GM19397 (cell line): ENCODE measurements around the gene CPO.
"Not testable (repeated sequence)": the region's sequence is repeated elsewhere in the genome, so short reads cannot be mapped to it uniquely, and the experiment has no call there.

ENCODE experiments used
- ATAC-seq: cut with Tn5 transposase; IDR thresholded peaks from one replicate; pipeline ENCODE4 v1.9.1; 2021; ENCODE audit warnings: mild to moderate bottlenecking, moderate library complexity; ENCODE audit not compliant: unreplicated experiment

The CPO gene, protein sequence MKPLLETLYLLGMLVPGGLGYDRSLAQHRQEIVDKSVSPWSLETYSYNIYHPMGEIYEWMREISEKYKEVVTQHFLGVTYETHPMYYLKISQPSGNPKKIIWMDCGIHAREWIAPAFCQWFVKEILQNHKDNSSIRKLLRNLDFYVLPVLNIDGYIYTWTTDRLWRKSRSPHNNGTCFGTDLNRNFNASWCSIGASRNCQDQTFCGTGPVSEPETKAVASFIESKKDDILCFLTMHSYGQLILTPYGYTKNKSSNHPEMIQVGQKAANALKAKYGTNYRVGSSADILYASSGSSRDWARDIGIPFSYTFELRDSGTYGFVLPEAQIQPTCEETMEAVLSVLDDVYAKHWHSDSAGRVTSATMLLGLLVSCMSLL

GRCh38 chr2:206939340-206939739 lies at the start of gene CPO:
Gene CPO, plus strand, starts transcription at chr2:206939518. Its CDS starts 82 bp downstream, at chr2:206939600.
- ATAC-seq, result no peak

- no peak for ATAC-seq
Measured at GRCh38 chr2:206890179-206890578, 49.1 kb upstream of the CPO start.

- ATAC-seq, result no peak
Measured at GRCh38 chr2:206890926-206891325, 48.4 kb upstream of the CPO start.

GRCh38 chr2:206915121-206915520 lies 24.2 kb upstream of the CPO start:
- ATAC-seq, result no peak

- no peak for ATAC-seq
Measured at GRCh38 chr2:206918263-206918662, 21.1 kb upstream of the CPO start.

DNA sequence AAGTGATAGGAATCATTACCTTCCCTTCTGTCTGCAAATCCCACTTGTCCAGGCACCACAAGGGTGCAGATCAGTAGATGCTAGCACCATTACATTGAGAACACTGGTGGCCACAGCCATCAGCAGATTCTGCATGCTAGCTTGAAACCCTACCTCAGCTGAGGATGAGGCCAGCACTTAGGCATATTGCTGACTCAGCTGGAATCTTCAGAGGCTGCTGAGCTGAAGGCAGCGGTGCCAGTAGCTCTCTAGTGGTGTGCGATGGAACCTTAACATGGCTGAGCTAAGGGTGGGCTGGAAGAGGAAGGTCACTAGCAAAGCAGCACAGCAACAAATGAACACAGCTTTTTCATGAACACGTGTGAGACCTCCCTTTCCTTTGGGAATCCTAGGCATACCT lies 19.0 kb upstream of the CPO start:
- no peak for ATAC-seq

DNA sequence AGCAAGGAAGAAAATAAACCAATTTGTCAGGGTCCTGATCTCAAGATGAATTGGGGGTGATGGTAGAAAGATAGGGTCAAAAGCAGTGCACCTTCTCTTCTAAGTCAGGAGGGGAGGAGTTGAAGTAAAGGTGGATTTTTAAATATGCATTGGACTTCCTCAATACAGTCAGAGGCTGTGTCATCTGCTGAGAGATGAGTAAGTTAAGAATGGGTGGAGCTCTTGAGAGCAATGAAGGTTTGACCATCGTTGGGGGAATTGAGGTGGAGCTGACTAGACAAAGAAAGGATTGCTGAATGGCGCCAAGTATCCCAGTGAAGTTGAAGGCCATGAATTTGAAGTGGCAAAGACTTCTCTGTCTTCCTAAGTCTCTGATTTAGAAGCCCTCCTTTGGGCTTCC lies 18.4 kb upstream of the CPO start:
- no peak for ATAC-seq

- no peak for ATAC-seq
Measured at GRCh38 chr2:206921529-206921928, 17.8 kb upstream of the CPO start.

GRCh38 chr2:206935991-206936842 lies 3.1 kb upstream of the CPO start:
- no peak for ATAC-seq

DNA sequence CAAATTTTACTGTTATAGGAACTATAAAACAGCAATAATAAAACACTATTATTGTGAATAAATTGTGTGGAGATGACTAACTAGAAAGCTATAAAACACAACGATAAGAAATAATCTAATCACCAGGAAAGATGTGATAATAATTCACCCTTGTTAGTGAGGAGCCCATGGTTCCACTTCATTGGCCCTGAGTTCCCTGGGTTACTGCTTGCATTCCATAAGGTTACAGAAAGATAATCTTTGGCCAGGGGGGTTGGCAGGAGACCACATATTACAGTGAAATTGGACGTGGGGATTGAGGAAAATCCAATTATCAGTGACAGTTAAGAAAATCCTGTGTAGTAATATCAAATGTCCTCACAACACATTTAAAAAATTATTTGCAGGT lies 2.5 kb upstream of the CPO start:
- no peak for ATAC-seq

- peak; percentile 71 for ATAC-seq
Measured at GRCh38 chr2:206937555-206937954, 1.8 kb upstream of the CPO start.

DNA sequence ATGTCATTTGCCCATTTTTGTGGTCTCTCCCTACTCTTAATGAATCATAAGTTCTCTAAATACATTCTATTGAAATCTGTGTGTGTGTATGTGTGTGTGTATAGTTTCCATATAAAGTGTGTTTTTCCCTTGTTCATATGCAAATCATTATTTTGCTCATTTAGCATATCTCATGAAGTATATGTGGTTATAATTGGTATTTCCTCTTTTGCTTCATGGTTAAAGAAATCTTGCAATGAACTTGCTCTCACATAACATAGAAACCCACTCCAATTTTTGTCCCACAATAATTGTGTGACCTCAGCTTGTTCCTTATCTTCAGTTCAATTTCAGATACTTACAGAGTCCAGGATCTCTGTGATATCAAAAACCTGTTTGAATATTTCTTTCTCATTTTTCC lies 1.2 kb downstream of the CPO start:
- ATAC-seq, result no peak

DNA sequence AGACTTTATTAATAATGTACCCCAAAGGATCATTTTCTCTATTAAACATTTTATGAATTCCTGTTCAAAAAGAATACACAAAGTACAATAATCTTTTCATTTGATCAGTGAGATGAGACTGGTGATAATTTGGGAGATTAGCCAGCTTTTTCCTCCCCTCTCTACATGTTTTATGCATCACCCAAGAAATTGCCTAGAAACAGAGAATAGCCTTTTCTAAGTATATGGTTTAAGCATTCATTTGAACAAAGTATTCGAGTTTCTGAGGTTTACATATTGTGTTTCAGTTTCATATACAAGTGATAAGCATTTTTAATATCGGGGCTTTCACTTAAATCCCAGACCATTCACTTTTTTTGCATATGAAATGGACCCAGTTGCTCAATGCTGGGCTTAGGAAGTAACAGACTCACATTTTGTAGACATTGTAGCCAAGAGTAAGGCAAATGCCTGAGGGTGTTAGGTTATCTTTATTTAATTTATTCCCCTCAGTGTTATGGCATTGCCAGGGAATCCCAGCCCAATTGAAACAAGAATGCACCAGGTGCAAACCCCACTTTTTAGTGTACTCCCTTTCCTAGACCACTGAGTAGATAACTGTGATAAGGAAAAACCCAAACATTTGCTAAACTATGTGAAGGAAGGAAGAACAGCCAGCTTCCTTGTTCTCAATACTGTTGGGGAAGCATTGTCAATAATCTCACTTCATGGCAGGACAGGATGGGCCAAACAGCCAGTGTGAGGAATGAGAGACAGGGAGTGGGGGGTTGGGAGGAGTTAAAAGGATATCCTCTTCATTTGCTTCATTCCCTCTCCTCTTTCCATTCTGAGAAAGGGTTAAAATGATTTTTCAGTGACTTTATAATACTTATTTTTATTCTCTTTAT lies 3.5 kb downstream of the CPO start:
- no peak for ATAC-seq

GRCh38 chr2:206953404-206953803 lies 14.1 kb downstream of the CPO start:
- ATAC-seq, result not testable (repeated sequence)

DNA sequence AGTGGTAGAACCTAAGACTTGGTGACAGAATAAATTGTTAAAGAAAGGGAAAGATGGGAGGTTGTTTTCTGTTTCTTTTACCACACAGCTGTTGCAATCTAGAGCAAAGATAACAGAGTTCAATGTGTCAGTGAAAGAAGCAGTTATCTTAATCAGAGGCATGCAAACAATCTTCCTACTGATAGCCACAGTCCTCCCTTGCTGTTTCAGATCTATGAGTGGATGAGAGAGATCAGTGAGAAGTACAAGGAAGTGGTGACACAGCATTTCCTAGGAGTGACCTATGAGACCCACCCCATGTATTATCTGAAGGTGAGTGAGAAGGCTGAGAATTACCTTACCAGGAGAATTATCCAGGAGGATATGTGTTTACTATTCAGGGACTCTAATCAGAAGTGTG lies 15.9 kb downstream of the CPO start:
- no peak for ATAC-seq

DNA sequence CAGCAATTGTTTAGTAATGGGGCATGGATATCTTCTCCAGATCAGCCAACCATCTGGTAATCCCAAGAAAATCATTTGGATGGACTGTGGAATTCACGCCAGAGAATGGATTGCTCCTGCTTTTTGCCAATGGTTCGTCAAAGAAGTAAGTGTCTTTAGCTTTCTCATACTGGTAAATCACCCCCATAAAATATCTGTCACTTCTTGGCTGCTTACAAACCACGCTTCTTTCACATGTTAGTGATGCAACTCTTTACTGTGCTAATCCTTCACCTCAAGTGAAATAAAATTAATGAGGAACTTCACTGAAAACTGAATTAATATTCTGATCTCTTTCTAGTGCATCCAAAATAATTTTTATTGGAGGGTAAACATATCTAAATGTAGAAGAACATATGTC lies 18.9 kb downstream of the CPO start:
- ATAC-seq, result no peak

DNA sequence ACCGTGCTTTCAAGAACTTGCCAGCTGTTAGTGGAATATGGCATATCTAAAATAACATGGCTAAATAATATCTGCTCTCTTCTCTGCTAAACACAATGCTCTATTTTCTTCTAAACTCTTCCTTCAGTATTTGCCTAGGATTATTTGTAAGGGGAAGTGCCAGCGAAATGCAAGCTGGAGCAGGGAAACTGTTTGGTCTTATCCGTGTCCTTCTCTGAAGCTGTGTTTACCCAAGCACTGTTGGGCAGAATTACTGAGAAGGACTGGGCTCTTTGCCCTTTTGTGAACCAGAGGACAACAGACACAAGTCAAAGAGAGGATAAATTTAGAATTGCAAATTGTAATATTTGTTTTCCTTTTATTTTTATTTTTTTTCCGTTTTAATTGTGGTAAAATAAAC lies 23.6 kb downstream of the CPO start:
- no peak for ATAC-seq

GRCh38 chr2:206968134-206969086 lies 29.1 kb downstream of the CPO start:
- ATAC-seq, result no peak

DNA sequence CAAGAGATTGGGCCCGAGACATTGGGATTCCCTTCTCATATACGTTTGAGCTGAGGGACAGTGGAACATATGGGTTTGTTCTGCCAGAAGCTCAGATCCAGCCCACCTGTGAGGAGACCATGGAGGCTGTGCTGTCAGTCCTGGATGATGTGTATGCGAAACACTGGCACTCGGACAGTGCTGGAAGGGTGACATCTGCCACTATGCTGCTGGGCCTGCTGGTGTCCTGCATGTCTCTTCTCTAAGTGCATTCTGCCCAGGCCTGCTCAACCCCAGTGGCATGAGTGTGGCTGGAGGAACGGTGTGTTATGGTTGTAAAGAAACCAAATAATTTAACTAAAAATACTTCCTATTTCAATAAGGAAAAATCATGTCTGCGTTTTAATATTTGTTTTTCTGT lies 29.9 kb downstream of the CPO start:
- ATAC-seq, result no peak
